Endothelial cell of umbilical vein (primary cell): Measurements from ENCODE around the gene CAMK2N1. TPM values are rescaled to one million over a fixed set of nuclear protein-coding genes. Genes with fewer than 3 reads are reported as not detected.

Source experiments
- BruUV-seq: library from RNA; stranded (reverse); fragments of 400-500 nt; replicated peaks from 2 replicates; lab custom pipeline; 2021; lab: Mats Ljungman, UMichigan
- CTCF ChIA-PET: fragments of 300-600, 350-600 bp; sonication (Branson Sonifier 250); formaldehyde crosslinking; loops from one replicate; lab custom pipeline; 2021; ENCODE audit warnings: antibody characterized with exemption, inconsistent platforms; lab: Charles Lee
- POLR2A ChIA-PET: fragments of 300-600, 350-600 bp; sonication (Branson Sonifier 250); formaldehyde crosslinking; loops from one replicate; lab custom pipeline; 2021; ENCODE audit warnings: antibody characterized with exemption, inconsistent platforms; lab: Charles Lee
- DNase-seq: peaks from one replicate; pipeline ENCODE4 v3.0.0-alpha.2; 2011; ENCODE audit warnings: low read depth, low spot score
- FAIRE-seq: peaks from 2 replicates; lab custom pipeline; 2011; peaks lifted over from hg19 to GRCh38; lab: Jason Lieb, UNC
- H2AFZ ChIP-seq: 2 replicates; pipeline ENCODE4 v1.6.0; 2012; ENCODE audit warnings: low read depth, low read length, control low read depth, inconsistent platforms
- H3K27ac ChIP-seq: 2 replicates; pipeline ENCODE4 v1.5.1; 2011; ENCODE audit warnings: low read depth, mild to moderate bottlenecking, control low read depth, low read length, moderate library complexity; ENCODE audit not compliant: insufficient read depth
- H3K27me3 ChIP-seq, 2 experiments: 2 replicates each; pipeline versions ENCODE4 v1.6.0 to v1.6.1; 2011; ENCODE audit warnings: low read length in 2 of 2, mixed read lengths in 1 of 2; ENCODE audit not compliant: control insufficient read depth in 2 of 2, insufficient read depth in 2 of 2
- H3K36me3 ChIP-seq, 2 experiments: 2 replicates in 1 of 2; 3 replicates in 1 of 2; pipeline ENCODE4 v1.5.1; 2011; ENCODE audit warnings: low read length in 2 of 2, mild to moderate bottlenecking in 1 of 2, moderate library complexity in 1 of 2; ENCODE audit not compliant: control insufficient read depth in 2 of 2, insufficient read depth in 2 of 2; ENCODE audit errors: extremely low read depth in 1 of 2
- H3K4me1 ChIP-seq: 3 replicates; pipeline ENCODE4 v1.5.1; 2011; ENCODE audit warnings: mild to moderate bottlenecking, low read length; ENCODE audit not compliant: control insufficient read depth, insufficient read depth; ENCODE audit errors: extremely low read depth
- H3K4me2 ChIP-seq: 2 replicates; pipeline ENCODE4 v1.6.1; 2011; ENCODE audit warnings: low read length, control low read depth, mixed read lengths; ENCODE audit not compliant: insufficient read depth
- H3K4me3 ChIP-seq, 3 experiments: fragments of 200-600 bp in 1 of 3; sonication (generic), shearing (Covaris generic) in 1 of 3; replicated peaks in 1 of 3; 2 replicates each; pipeline ENCODE4 v1.5.1; 2011 to 2016; ENCODE audit warnings: control low read depth in 3 of 3, low read length in 3 of 3, mild to moderate bottlenecking in 2 of 3, inconsistent platforms in 1 of 3, low read depth in 1 of 3, moderate library complexity in 1 of 3; ENCODE audit not compliant: insufficient read depth in 1 of 3
- H3K79me2 ChIP-seq: 2 replicates; pipeline ENCODE4 v1.6.0; 2012; ENCODE audit warnings: low read length, inconsistent platforms; ENCODE audit not compliant: control insufficient read depth, insufficient read depth
- H3K9ac ChIP-seq: replicated peaks from 2 replicates; pipeline ENCODE3; 2011; ENCODE audit warnings: low read length, control low read depth; ENCODE audit not compliant: insufficient read depth; ENCODE audit errors: extremely low read depth
- H3K9me1 ChIP-seq: replicated peaks from 3 replicates; pipeline ENCODE4 v1.6.0; 2011; ENCODE audit warnings: mild to moderate bottlenecking, low read length; ENCODE audit not compliant: control insufficient read depth, insufficient read depth; ENCODE audit errors: extremely low read depth
- H3K9me3 ChIP-seq: replicated peaks from 2 replicates; pipeline ENCODE4 v1.5.1; 2012; ENCODE audit warnings: low read length, inconsistent platforms; ENCODE audit not compliant: control insufficient read depth, insufficient read depth
- H4K20me1 ChIP-seq: replicated peaks from 2 replicates; pipeline ENCODE3; 2011; ENCODE audit warnings: mild to moderate bottlenecking, low read length; ENCODE audit not compliant: control insufficient read depth, insufficient read depth; ENCODE audit errors: extremely low read depth
- EZH2 ChIP-seq: IDR thresholded peaks from 2 replicates; pipeline ENCODE4 v1.6.1; 2012; ENCODE audit warnings: borderline replicate concordance, low read depth, mild to moderate bottlenecking, moderate library complexity, low read length, inconsistent platforms; ENCODE audit not compliant: severe bottlenecking
- FOS ChIP-seq: IDR thresholded peaks from 2 replicates; pipeline ENCODE4 v1.6.1; 2011; ENCODE audit warnings: mild to moderate bottlenecking, low read length, moderate library complexity, borderline replicate concordance; ENCODE audit not compliant: insufficient read depth
- GATA2 ChIP-seq: IDR thresholded peaks from 2 replicates; pipeline ENCODE4 v1.7.0; 2011; ENCODE audit warnings: low read depth, mild to moderate bottlenecking, moderate library complexity, mixed read lengths, low read length; ENCODE audit not compliant: insufficient read length, insufficient read depth
- JUN ChIP-seq: IDR thresholded peaks from 2 replicates; pipeline ENCODE4 v1.6.1; 2011; ENCODE audit warnings: borderline replicate concordance, low read depth; ENCODE audit not compliant: insufficient read length, insufficient read depth
- MYC ChIP-seq: IDR thresholded peaks from one replicate; pipeline ENCODE4 v1.6.1; 2011; ENCODE audit warnings: mild to moderate bottlenecking, low read depth, low read length
- POLR2A ChIP-seq: IDR thresholded peaks from 2 replicates; pipeline ENCODE4 v1.6.1; 2012; ENCODE audit warnings: low read depth, mild to moderate bottlenecking, control low read depth, low read length
- POLR2AphosphoS5 ChIP-seq: IDR thresholded peaks from 2 replicates; pipeline ENCODE4 v1.6.1; 2012; ENCODE audit warnings: low read depth, mild to moderate bottlenecking, control low read depth, low read length, moderate library complexity; ENCODE audit not compliant: insufficient read depth
- dilution Hi-C: fragments of 300-500 bp; cut with MboI; formaldehyde crosslinking; loops from one replicate; pipeline ENCODE4 v1.15.0; 2019; ENCODE audit warnings: low sequenced_read_pairs; ENCODE audit not compliant: extremely low pct_ligation_motif_present
- intact Hi-C: fragments of 100-400 bp; cut with micrococcal nuclease; formaldehyde crosslinking; loops from one replicate; pipeline ENCODE4 v1.10.0; 2022
- polyA plus RNA-seq, 4 experiments: library from polyadenylated mRNA; depleted of rRNA in 3 of 4; stranded (reverse) in 3 of 4; unstranded in 1 of 4; fragments of >200 nt; gene quantifications; 2 replicates each; pipeline versions ENCODE4 v1.2.1 to v1.2.3, GENCODE V29; 2011 to 2012; ENCODE audit warnings: missing spikeins in 1 of 4
- total RNA-seq: library from RNA; stranded (reverse); gene quantifications from 2 replicates; pipeline ENCODE4 v1.2.3, GENCODE V29; 2021
- TF ChIP-seq, protein P1 (sequence below): IDR thresholded peaks from 2 replicates; pipeline ENCODE4 v1.6.1; 2011; ENCODE audit not compliant: insufficient read depth, insufficient read length
- TF ChIP-seq, protein P2 (sequence below), 2 donors: IDR thresholded peaks; 1 replicate in 1 of 2; 2 replicates in 1 of 2; pipeline ENCODE4 v1.5.1; 2011; ENCODE audit warnings: low read length in 2 of 2, mild to moderate bottlenecking in 2 of 2, moderate library complexity in 2 of 2, control low read depth in 1 of 2, inconsistent platforms in 1 of 2, low read depth in 1 of 2; ENCODE audit not compliant: insufficient read depth in 1 of 2; ENCODE audit errors: extremely low read depth in 1 of 2

CAMK2N1 gene
- total and polyA plus RNA-seq, 2 donors (not counting 3 experiments of a cell fraction or from before 2014, with no cell fraction given) = 3.3 to 18.3 TPM

DNA sequence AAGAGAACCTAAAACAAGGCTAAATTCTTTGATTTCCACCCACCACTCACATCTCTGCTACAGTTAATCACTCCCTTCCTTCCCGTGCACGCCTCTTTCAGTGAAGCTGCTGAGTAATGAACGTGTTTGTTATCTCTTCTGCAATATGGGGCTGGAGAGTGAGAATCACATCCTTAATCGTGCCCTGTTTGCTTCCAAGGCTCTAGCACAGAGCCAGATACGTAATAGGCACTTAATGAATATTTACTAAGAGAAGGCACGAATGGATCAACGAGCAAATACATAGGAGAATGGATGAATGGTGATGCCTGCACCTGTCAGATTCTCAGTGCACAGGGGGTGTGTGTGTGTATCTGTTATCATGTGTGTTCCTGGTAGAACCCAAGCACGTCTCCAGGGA, 44.3 kb upstream of the CAMK2N1 start:
- Histone ChIP-seq H3K4me3 (no peak overlapping the region), H3K36me3 (no peaks in the 10 kb centered on the region), H3K27ac (no peak overlapping the region), H3K4me1 (no peaks in the 10 kb centered on the region), H4K20me1 (no peaks in the 10 kb centered on the region), H2AFZ (no peak overlapping the region), H3K27me3 (peaks cover 17% of the 10 kb centered on the region in 2 experiments), H3K9me3 (no peaks in the 10 kb centered on the region), H3K9me1 (no peaks in the 10 kb centered on the region), H3K79me2 (no peaks in the 10 kb centered on the region), H3K9ac (no peak overlapping the region), H3K4me2 (no peak overlapping the region)
- TF ChIP-seq POLR2A (no peak), FOS (no peak), GATA2 (peak; percentile 26), JUN (no peak), EZH2 (no peak), POLR2AphosphoS5 (no peak), MYC (no peak)
- TF ChIP-seq, protein P1, sequence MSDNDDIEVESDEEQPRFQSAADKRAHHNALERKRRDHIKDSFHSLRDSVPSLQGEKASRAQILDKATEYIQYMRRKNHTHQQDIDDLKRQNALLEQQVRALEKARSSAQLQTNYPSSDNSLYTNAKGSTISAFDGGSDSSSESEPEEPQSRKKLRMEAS = no peak
- TF ChIP-seq, protein P2, sequence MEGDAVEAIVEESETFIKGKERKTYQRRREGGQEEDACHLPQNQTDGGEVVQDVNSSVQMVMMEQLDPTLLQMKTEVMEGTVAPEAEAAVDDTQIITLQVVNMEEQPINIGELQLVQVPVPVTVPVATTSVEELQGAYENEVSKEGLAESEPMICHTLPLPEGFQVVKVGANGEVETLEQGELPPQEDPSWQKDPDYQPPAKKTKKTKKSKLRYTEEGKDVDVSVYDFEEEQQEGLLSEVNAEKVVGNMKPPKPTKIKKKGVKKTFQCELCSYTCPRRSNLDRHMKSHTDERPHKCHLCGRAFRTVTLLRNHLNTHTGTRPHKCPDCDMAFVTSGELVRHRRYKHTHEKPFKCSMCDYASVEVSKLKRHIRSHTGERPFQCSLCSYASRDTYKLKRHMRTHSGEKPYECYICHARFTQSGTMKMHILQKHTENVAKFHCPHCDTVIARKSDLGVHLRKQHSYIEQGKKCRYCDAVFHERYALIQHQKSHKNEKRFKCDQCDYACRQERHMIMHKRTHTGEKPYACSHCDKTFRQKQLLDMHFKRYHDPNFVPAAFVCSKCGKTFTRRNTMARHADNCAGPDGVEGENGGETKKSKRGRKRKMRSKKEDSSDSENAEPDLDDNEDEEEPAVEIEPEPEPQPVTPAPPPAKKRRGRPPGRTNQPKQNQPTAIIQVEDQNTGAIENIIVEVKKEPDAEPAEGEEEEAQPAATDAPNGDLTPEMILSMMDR (IDR thresholded peaks at IDR 0.05; ENCODE audit: extremely low read depth in 1 of 2, insufficient read depth in 1 of 2, low read depth in 1 of 2, low read length in 2 of 2) = no peak
- CTCF ChIA-PET = interaction anchor here (2.1 kb wide), 1 partner anchor 45 kb away, joined by 5 read pairs; no protein-coding TSS in a partner anchor
- DNase-seq (peak; percentile 46), FAIRE-seq (no peak)
- intact Hi-C loops = no loop called here
- dilution Hi-C loops = no loop called here
- POLR2A ChIA-PET = no interaction called here
- BruUV-seq = no TSS peak
